ENCODE results near the gene IL3. TPM values are rescaled to one million over a fixed set of nuclear protein-coding genes. Genes with fewer than 3 reads are reported as not detected.

Gene IL3
- total RNA-seq, 1 experiment from 2014 or later = not detected

DNA sequence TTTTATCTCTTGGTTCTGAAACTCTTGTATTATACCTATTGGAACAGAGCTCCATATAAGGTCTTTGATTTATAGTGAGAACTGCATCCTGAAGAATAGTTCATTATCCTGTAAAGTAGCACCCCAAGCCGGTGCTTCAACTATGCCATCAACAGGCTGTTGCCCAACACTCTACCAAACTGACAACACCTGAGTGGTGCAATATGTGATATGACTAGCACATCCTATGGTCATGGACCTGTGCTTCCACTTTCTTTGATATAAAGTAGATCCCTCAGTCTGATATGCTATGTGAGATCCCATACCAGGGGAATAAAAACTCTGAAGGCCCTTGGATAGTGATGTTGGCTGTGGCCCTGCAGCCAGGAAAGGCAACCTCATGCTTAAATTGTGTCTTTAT lies 28.9 kb downstream of the IL3 start:
- in situ Hi-C loops (cut with HindIII; ENCODE audit: low pct_unique_long_range_greater_than_20kb, low sequenced_read_pairs) = no loop called here
- H3K4me1 ChIP-seq (ENCODE audit: control insufficient read depth, insufficient read depth, low read length) = no peaks in the 10 kb centered on the region
- BruUV-seq (replicated peaks) = no TSS peak
- TF ChIP-seq, protein P1, sequence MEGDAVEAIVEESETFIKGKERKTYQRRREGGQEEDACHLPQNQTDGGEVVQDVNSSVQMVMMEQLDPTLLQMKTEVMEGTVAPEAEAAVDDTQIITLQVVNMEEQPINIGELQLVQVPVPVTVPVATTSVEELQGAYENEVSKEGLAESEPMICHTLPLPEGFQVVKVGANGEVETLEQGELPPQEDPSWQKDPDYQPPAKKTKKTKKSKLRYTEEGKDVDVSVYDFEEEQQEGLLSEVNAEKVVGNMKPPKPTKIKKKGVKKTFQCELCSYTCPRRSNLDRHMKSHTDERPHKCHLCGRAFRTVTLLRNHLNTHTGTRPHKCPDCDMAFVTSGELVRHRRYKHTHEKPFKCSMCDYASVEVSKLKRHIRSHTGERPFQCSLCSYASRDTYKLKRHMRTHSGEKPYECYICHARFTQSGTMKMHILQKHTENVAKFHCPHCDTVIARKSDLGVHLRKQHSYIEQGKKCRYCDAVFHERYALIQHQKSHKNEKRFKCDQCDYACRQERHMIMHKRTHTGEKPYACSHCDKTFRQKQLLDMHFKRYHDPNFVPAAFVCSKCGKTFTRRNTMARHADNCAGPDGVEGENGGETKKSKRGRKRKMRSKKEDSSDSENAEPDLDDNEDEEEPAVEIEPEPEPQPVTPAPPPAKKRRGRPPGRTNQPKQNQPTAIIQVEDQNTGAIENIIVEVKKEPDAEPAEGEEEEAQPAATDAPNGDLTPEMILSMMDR (IDR thresholded peaks at IDR 0.05) = no peak
- TF ChIP-seq SIN3A (IDR thresholded peaks at IDR 0.05; ENCODE audit: borderline replicate concordance, insufficient read depth, low read depth, low read length) = no peak
- no peak for TF ChIP-seq TCF7L2 (IDR thresholded peaks at IDR 0.05; ENCODE audit: low read depth, low read length)
- TF ChIP-seq, protein P2, sequence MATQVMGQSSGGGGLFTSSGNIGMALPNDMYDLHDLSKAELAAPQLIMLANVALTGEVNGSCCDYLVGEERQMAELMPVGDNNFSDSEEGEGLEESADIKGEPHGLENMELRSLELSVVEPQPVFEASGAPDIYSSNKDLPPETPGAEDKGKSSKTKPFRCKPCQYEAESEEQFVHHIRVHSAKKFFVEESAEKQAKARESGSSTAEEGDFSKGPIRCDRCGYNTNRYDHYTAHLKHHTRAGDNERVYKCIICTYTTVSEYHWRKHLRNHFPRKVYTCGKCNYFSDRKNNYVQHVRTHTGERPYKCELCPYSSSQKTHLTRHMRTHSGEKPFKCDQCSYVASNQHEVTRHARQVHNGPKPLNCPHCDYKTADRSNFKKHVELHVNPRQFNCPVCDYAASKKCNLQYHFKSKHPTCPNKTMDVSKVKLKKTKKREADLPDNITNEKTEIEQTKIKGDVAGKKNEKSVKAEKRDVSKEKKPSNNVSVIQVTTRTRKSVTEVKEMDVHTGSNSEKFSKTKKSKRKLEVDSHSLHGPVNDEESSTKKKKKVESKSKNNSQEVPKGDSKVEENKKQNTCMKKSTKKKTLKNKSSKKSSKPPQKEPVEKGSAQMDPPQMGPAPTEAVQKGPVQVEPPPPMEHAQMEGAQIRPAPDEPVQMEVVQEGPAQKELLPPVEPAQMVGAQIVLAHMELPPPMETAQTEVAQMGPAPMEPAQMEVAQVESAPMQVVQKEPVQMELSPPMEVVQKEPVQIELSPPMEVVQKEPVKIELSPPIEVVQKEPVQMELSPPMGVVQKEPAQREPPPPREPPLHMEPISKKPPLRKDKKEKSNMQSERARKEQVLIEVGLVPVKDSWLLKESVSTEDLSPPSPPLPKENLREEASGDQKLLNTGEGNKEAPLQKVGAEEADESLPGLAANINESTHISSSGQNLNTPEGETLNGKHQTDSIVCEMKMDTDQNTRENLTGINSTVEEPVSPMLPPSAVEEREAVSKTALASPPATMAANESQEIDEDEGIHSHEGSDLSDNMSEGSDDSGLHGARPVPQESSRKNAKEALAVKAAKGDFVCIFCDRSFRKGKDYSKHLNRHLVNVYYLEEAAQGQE (IDR thresholded peaks at IDR 0.05; ENCODE audit: insufficient read depth in 1 of 2, low read depth in 2 of 2, low read length in 1 of 2) = no peak
- no peak for TF ChIP-seq POLR2AphosphoS5 (IDR thresholded peaks at IDR 0.05; ENCODE audit: low read depth, low read length)
- intact Hi-C loops (cut with micrococcal nuclease; ENCODE audit: unreplicated experiment) = no loop called here
- no peak for ATAC-seq
- no peaks in the 10 kb centered on the region for H3K36me3 ChIP-seq (ENCODE audit: control insufficient read depth, insufficient read depth, low read length)
- ChIA-PET CTCF (no interaction called here), POLR2A (no interaction called here)
- no peak overlapping the region for H3K4me3 ChIP-seq (ENCODE audit: low read depth in 2 of 2, low read length in 2 of 2)
- no peak for DNase-seq (ENCODE audit: low read depth, low spot score)
- H3K27ac ChIP-seq (ENCODE audit: low read length) = no peak overlapping the region
- H3K9me3 ChIP-seq (ENCODE audit: control insufficient read depth, insufficient read depth, low read depth, low read length) = no peaks in the 10 kb centered on the region
- H3K27me3 ChIP-seq (ENCODE audit: control insufficient read depth, insufficient read depth, low read length) = no peaks in the 10 kb centered on the region

DNA sequence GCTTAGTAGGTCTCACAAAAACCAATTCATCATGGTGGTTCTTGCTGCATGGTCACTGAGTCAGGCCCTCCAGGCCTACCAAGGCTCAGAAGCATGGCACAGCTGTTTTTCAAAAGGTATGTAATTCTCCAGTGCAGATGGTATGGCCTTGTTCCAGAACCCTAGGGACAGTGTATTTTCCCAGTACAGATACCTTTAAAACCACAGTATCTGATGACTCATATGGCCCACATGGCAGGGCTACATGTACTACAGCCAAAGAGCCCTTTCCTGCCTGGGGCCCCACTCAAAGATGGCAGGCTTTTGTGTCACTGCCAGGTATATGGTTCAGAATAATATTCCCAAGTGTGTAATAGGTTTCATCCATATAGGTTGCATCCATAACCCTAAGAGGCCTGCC lies 29.7 kb downstream of the IL3 start:
- H3K4me1 ChIP-seq (ENCODE audit: control insufficient read depth, insufficient read depth, low read length) = no peaks in the 10 kb centered on the region
- H3K36me3 ChIP-seq (ENCODE audit: control insufficient read depth, insufficient read depth, low read length) = no peaks in the 10 kb centered on the region
- ChIA-PET POLR2A (no interaction called here), CTCF (no interaction called here)
- no peak overlapping the region for H3K4me3 ChIP-seq (ENCODE audit: low read depth in 2 of 2, low read length in 2 of 2)
- no peaks in the 10 kb centered on the region for H3K9me3 ChIP-seq (ENCODE audit: control insufficient read depth, insufficient read depth, low read depth, low read length)
- ATAC-seq (peak; percentile 42; the same call in 1 of the 2 replicates), DNase-seq (ENCODE audit: low read depth, low spot score) (no peak)
- no peak for TF ChIP-seq SIN3A (IDR thresholded peaks at IDR 0.05; ENCODE audit: borderline replicate concordance, insufficient read depth, low read depth, low read length)
- no peak for TF ChIP-seq POLR2AphosphoS5 (IDR thresholded peaks at IDR 0.05; ENCODE audit: low read depth, low read length)
- TF ChIP-seq TCF7L2 (IDR thresholded peaks at IDR 0.05; ENCODE audit: low read depth, low read length) = no peak
- TF ChIP-seq, protein P2 (IDR thresholded peaks at IDR 0.05; ENCODE audit: insufficient read depth in 1 of 2, low read depth in 2 of 2, low read length in 1 of 2) = no peak
- no peak overlapping the region for H3K27ac ChIP-seq (ENCODE audit: low read length)
- H3K27me3 ChIP-seq (ENCODE audit: control insufficient read depth, insufficient read depth, low read length) = no peaks in the 10 kb centered on the region
- BruUV-seq (replicated peaks) = no TSS peak
- intact Hi-C loops (cut with micrococcal nuclease; ENCODE audit: unreplicated experiment) (no loop called here), in situ Hi-C loops (cut with HindIII; ENCODE audit: low pct_unique_long_range_greater_than_20kb, low sequenced_read_pairs) (no loop called here)

Data from Panc1 (cell line).